Esophagus squamous epithelium (tissue), 5 donors: ENCODE results near the gene MOCOS. TPM values are rescaled to one million over a fixed set of nuclear protein-coding genes. Genes with fewer than 3 reads are reported as not detected.

Experiments
- DNase-seq: peaks from one replicate; lab custom pipeline; 2025; lab: John Stamatoyannopoulos, UW
- H3K27ac ChIP-seq, 4 donors: fragments of 200-600 bp; sonication (generic); one replicate each; pipeline ENCODE4 v1.5.1; 2016 to 2019; ENCODE audit warnings: mild to moderate bottlenecking in 1 of 4
- H3K27me3 ChIP-seq, 4 donors: fragments of 200-600 bp; sonication (generic); 1 replicate in 3 of 4; 2 replicates in 1 of 4; pipeline versions ENCODE4 v1.5.1 to v1.6.0; 2017 to 2021; ENCODE audit warnings: antibody characterized with exemption in 1 of 4
- H3K36me3 ChIP-seq, 3 donors: fragments of 200-600 bp; sonication (generic); one replicate each; pipeline ENCODE4 v1.5.1; 2016 to 2019
- H3K4me1 ChIP-seq, 3 donors: fragments of 200-600 bp; sonication (generic); one replicate each; pipeline ENCODE4 v1.5.1; 2017 to 2019
- H3K4me3 ChIP-seq, 4 donors: fragments of 200-600 bp; sonication (generic); 1 replicate in 3 of 4; 2 replicates in 1 of 4; pipeline ENCODE4 v1.5.1; 2016 to 2019; ENCODE audit warnings: mild to moderate bottlenecking in 2 of 4, moderate library complexity in 1 of 4
- H3K9me3 ChIP-seq, 3 donors: fragments of 200-600 bp; sonication (generic); one replicate each; pipeline ENCODE4 v1.5.1; 2016 to 2019
- CTCF ChIP-seq, 6 experiments: fragments of 450-650 bp in 4 of 6; fragments of 200-600 bp in 2 of 6; sonication (generic) in 2 of 6; IDR thresholded peaks; one replicate each; pipeline ENCODE4 v1.5.1; 2016 to 2019; ENCODE audit warnings: antibody characterized with exemption in 6 of 6, mild to moderate bottlenecking in 4 of 6, moderate library complexity in 4 of 6
- POLR2A ChIP-seq, 4 donors: fragments of 450-650 bp; IDR thresholded peaks; one replicate each; pipeline ENCODE4 v1.6.1; 2017; ENCODE audit warnings: antibody characterized with exemption in 4 of 4, mild to moderate bottlenecking in 4 of 4, moderate library complexity in 3 of 4
- WGBS, 2 donors: methylation state at CpG; one replicate each; pipeline ENCODE4 v1.1.5; 2018; 5-methylcytosine and 5-hydroxymethylcytosine counted together
- intact Hi-C: fragments of 100-400 bp; cut with DNase I; formaldehyde crosslinking; loops from one replicate; pipeline ENCODE4 v1.15.0; 2022
- total RNA-seq, 4 donors: library from RNA; depleted of rRNA; stranded (reverse); fragments of >200 nt; gene quantifications; one replicate each; pipeline ENCODE4 v1.1.0, GENCODE V29; 2016
- donor health status: DM: yes; HTN: yes; CAD: no.

Gene MOCOS
- total RNA-seq, 4 donors from 2014 or later = 4.4 to 11.8 (median 7.0) TPM

GRCh38 chr18:36284671-36285295, 97.5 kb downstream of the MOCOS start:
- intact Hi-C loops = loop anchor here (5.0 to 10.0 kb wide), 2 partner anchors 182 to 270 kb away; no protein-coding TSS in a partner anchor
- Histone ChIP-seq H3K9me3 (peaks cover 0 to 13% (median 10%) of the 10 kb centered on the region in 3 donors), H3K4me1 (no peaks in the 10 kb centered on the region), H3K27ac (no peak overlapping the region), H3K36me3 (no peaks in the 10 kb centered on the region), H3K4me3 (no peak overlapping the region), H3K27me3 (peaks cover 0 to 38% (median 0%) of the 10 kb centered on the region in 4 donors)
- TF ChIP-seq CTCF (IDR thresholded peaks at IDR 0.05) (peak; percentile 72 to 91 (median 86)), POLR2A (IDR thresholded peaks at IDR 0.05) (no peak)
- WGBS, 2 donors = 19 to 27% methylated on average over 6 of the region's 6 CpGs
- no peak for DNase-seq

GRCh38 chr18:36287653-36288052, 100.4 kb downstream of the MOCOS start:
- Histone ChIP-seq H3K27ac (no peak overlapping the region), H3K36me3 (no peaks in the 10 kb centered on the region), H3K4me3 (no peak overlapping the region), H3K27me3 (peaks cover 0 to 30% (median 0%) of the 10 kb centered on the region in 4 donors), H3K4me1 (no peaks in the 10 kb centered on the region), H3K9me3 (peaks cover 0 to 13% (median 10%) of the 10 kb centered on the region in 3 donors)
- WGBS, 2 donors = 55 to 100% methylated on average over 1 of the region's 2 CpGs
- no peak for DNase-seq
- TF ChIP-seq CTCF (IDR thresholded peaks at IDR 0.05) (no peak), POLR2A (IDR thresholded peaks at IDR 0.05) (no peak)
- intact Hi-C loops = loop anchor here (10.0 kb wide), 1 partner anchor 273 kb away; no protein-coding TSS in a partner anchor

- peaks cover 0 to 13% (median 10%) of the 10 kb centered on the region in 3 donors for H3K9me3 ChIP-seq
- intact Hi-C loops = loop anchor here (10.0 kb wide), 1 partner anchor 274 kb away; no protein-coding TSS in a partner anchor
- no peaks in the 10 kb centered on the region for H3K4me1 ChIP-seq
- peaks cover 0 to 26% (median 0%) of the 10 kb centered on the region in 4 donors for H3K27me3 ChIP-seq
- H3K4me3 ChIP-seq = no peak overlapping the region
- no peak for TF ChIP-seq CTCF (IDR thresholded peaks at IDR 0.05)
- TF ChIP-seq POLR2A (IDR thresholded peaks at IDR 0.05) = no peak
- no peak for DNase-seq
- H3K27ac ChIP-seq = no peak overlapping the region
- H3K36me3 ChIP-seq = no peaks in the 10 kb centered on the region
These were observed 101.4 kb downstream of the MOCOS start for GRCh38 chr18:36288689-36289088.

- peaks cover 0 to 3% (median under 1%) of the 10 kb centered on the region in 3 donors for H3K9me3 ChIP-seq
- 24 to 37% methylated on average over 1 of the region's 1 CpG for WGBS, 2 donors
- H3K4me3 ChIP-seq = no peak overlapping the region
- TF ChIP-seq CTCF (IDR thresholded peaks at IDR 0.05) = no peak
- no peak for TF ChIP-seq POLR2A (IDR thresholded peaks at IDR 0.05)
- H3K4me1 ChIP-seq = peaks cover 14 to 31% (median 16%) of the 10 kb centered on the region in 3 donors
- no peak overlapping the region for H3K27ac ChIP-seq
- H3K27me3 ChIP-seq = peaks cover 0 to 51% (median 0%) of the 10 kb centered on the region in 4 donors
- DNase-seq = no peak
- H3K36me3 ChIP-seq = no peaks in the 10 kb centered on the region
- intact Hi-C loops = loop anchor here (10.0 kb wide), 1 partner anchor 281 kb away; no protein-coding TSS in a partner anchor
These were observed 106.7 kb downstream of the MOCOS start for GRCh38 chr18:36294031-36294430.

- DNase-seq = no peak
- Histone ChIP-seq H3K27ac (no peak overlapping the region), H3K36me3 (no peaks in the 10 kb centered on the region), H3K4me3 (no peak overlapping the region), H3K4me1 (peaks cover 14 to 31% (median 16%) of the 10 kb centered on the region in 3 donors), H3K9me3 (no peaks in the 10 kb centered on the region), H3K27me3 (peaks cover 0 to 61% (median 0%) of the 10 kb centered on the region in 4 donors)
- 80 to 88% methylated on average over 1 of the region's 1 CpG for WGBS, 2 donors
- TF ChIP-seq CTCF (IDR thresholded peaks at IDR 0.05) (no peak), POLR2A (IDR thresholded peaks at IDR 0.05) (no peak)
- intact Hi-C loops = loop anchor here (10.0 kb wide), 1 partner anchor 280 kb away; no protein-coding TSS in a partner anchor
These were observed 107.9 kb downstream of the MOCOS start for GRCh38 chr18:36295214-36295613.
